Ovary (tissue), 3 donors: Measurements from ENCODE around the gene CLPSL2.
"Not testable (repeated sequence)": the region's sequence is repeated elsewhere in the genome, so short reads cannot be mapped to it uniquely, and the experiment has no call there.

Experiments used
- CTCF ChIP-seq, 3 donors: fragments of 450-650 bp in 2 of 3; fragments of 200-600 bp in 1 of 3; IDR thresholded peaks; one replicate each; pipeline versions ENCODE4 v1.5.1 to v1.8.0; 2016 to 2022; ENCODE audit warnings: antibody characterized with exemption in 3 of 3, mild to moderate bottlenecking in 1 of 3
- EP300 ChIP-seq: sonication (generic); formaldehyde crosslinking; IDR thresholded peaks from one replicate; pipeline ENCODE4 v1.6.1; 2017; ENCODE audit warnings: antibody characterized with exemption
- POLR2A ChIP-seq: fragments of 450-650 bp; IDR thresholded peaks from one replicate; pipeline ENCODE4 v1.6.1; 2017; ENCODE audit warnings: antibody characterized with exemption, mild to moderate bottlenecking, moderate library complexity
- donor health status: DM: no; HTN: no; CAD: no.

DNA sequence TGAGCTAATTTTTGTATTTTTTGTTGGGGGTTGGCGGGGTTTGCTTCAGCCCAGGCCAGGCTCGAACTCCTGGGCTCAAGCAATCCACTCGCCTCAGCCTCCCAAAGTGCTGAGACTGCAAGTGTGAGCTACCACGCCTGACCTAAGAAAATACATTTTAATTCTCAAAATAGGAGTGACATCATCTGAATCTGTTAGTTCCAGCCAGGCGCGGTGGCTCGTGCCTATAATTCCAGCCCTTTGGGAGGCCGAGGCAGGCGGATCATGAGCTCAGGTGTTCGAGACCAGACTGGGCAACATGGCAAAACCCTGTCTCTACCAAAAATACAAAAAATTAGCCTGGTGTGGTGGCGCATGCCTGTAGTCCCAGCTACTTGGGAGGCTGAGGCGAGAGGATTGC, 42.1 kb upstream of the CLPSL2 start:
- not testable (repeated sequence) for TF ChIP-seq CTCF (IDR thresholded peaks at IDR 0.05); EP300; POLR2A
